OCI-LY3 (cell line): ENCODE results near the gene RPL15.

Experiments
- CTCF ChIP-seq: fragments of 200-600, 300-600 bp; sonication (generic); IDR thresholded peaks from 2 replicates; pipeline ENCODE4 v1.5.1; 2014; ENCODE audit warnings: antibody characterized with exemption, low read length, low read depth
- EZH2phosphoT487 ChIP-seq: fragments of 200-600 bp; shearing (Covaris generic); IDR thresholded peaks from 2 replicates; pipeline ENCODE4 v1.6.1; 2018; ENCODE audit warnings: antibody characterized with exemption, mixed run types, low read depth

DNA sequence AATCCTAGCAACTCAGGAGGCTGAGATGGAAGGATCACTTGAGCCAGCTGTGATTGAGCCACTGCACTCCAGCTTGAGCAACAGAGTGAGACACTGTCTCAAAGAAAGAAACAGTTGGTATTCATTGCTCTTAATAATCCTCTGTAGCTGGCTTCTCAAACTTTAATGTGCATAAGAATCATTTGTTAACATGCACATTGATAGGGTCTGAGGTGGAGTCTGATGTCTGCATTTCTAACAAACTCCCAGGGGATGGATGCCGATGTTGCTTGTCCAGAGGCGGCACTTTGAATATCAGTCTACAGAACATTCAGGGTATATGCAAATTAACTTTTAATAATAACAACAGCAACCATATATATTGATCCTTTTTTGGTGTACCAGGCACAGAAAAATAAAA lies 40.0 kb upstream of the RPL15 start:
- TF ChIP-seq CTCF: no peak
- TF ChIP-seq EZH2phosphoT487: no peak
